Activated CD8-positive, alpha-beta T cell treated with anti-CD3 and anti-CD28 coated beads for 36 hours (primary cell): ENCODE measurements around the gene SCNM1. TPM values are rescaled to one million over a fixed set of nuclear protein-coding genes. Genes with fewer than 3 reads are reported as not detected.
"Not testable (repeated sequence)": the region's sequence is repeated elsewhere in the genome, so short reads cannot be mapped to it uniquely, and the experiment has no call there.

Experiments used
- ATAC-seq: fragments of 200-7000 bp; cut with Tn5 transposase; one replicate; pipeline ENCODE4 v1.10.0; 2021; ENCODE audit warnings: mild to moderate bottlenecking, moderate library complexity
- CTCF ChIA-PET: fragments of 350-600 bp; sonication (Branson Sonifier 250); formaldehyde crosslinking; loops from one replicate; lab custom pipeline; 2021; ENCODE audit warnings: antibody characterized with exemption; lab: Charles Lee
- POLR2A ChIA-PET: fragments of 350-600 bp; sonication (Branson Sonifier 250); formaldehyde crosslinking; loops from one replicate; lab custom pipeline; 2021; ENCODE audit warnings: antibody characterized with exemption; lab: Charles Lee
- DNase-seq: peaks from one replicate; pipeline ENCODE4 v3.0.0-alpha.2; 2020
- H3K27ac Mint-ChIP-seq: one replicate; pipeline ENCODE4 v1.8.0; 2021; ENCODE audit warnings: mild to moderate bottlenecking, mixed read lengths
- H3K27me3 Mint-ChIP-seq: one replicate; pipeline ENCODE4 v1.8.0; 2021; ENCODE audit warnings: mixed read lengths
- H3K36me3 Mint-ChIP-seq: one replicate; pipeline ENCODE4 v1.8.0; 2021; ENCODE audit warnings: low read depth, mixed read lengths
- H3K4me1 Mint-ChIP-seq: one replicate; pipeline ENCODE4 v1.8.0; 2021; ENCODE audit warnings: low read depth, mixed read lengths
- H3K4me3 Mint-ChIP-seq: one replicate; pipeline ENCODE4 v1.8.0; 2021; ENCODE audit warnings: mild to moderate bottlenecking, moderate library complexity, mixed read lengths
- H3K9me3 Mint-ChIP-seq: one replicate; pipeline ENCODE4 v1.8.0; 2021; ENCODE audit warnings: mixed read lengths
- intact Hi-C: fragments of 100-400 bp; cut with micrococcal nuclease; formaldehyde crosslinking; loops from one replicate; pipeline ENCODE4 v1.10.0; 2022
- total RNA-seq, 2 experiments: library from RNA; stranded (reverse); gene quantifications; one replicate each; pipeline ENCODE4 v1.2.3, GENCODE V29; 2021
- TF ChIP-seq, protein P1 (sequence below): fragments of 200-600 bp; IDR thresholded peaks from one replicate; pipeline ENCODE4 v1.8.0; 2022; ENCODE audit warnings: antibody characterized with exemption, mild to moderate bottlenecking

SCNM1 gene
- total RNA-seq, 2 experiments from 2014 or later, result 57.0 to 59.6 TPM

DNA sequence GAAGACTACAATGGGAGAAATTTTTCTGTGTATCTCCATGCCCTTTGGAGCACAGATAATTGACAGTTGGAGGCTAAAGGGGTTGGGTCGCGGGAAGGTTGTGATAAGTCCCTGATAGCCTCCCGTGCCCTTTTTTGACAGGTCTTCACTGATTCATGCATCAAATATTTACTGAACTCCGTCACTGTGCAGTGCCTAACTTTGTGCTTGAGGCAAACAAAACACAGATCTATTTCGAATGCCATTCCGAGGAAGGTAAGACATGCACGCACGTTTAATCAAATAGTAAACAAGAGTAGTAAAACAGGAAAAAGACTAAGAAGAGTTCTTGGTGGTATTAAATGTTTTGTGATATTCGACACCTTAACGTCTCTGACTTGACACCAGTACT lies 31.9 kb downstream of the SCNM1 start:
- no peak for DNase-seq
- CTCF ChIA-PET, result interaction anchor here (1.2 to 1.8 kb wide), 2 partner anchors 57 to 143 kb away, joined by 3 to 4 read pairs; partner anchors contain the start of gene PSMD4

DNA sequence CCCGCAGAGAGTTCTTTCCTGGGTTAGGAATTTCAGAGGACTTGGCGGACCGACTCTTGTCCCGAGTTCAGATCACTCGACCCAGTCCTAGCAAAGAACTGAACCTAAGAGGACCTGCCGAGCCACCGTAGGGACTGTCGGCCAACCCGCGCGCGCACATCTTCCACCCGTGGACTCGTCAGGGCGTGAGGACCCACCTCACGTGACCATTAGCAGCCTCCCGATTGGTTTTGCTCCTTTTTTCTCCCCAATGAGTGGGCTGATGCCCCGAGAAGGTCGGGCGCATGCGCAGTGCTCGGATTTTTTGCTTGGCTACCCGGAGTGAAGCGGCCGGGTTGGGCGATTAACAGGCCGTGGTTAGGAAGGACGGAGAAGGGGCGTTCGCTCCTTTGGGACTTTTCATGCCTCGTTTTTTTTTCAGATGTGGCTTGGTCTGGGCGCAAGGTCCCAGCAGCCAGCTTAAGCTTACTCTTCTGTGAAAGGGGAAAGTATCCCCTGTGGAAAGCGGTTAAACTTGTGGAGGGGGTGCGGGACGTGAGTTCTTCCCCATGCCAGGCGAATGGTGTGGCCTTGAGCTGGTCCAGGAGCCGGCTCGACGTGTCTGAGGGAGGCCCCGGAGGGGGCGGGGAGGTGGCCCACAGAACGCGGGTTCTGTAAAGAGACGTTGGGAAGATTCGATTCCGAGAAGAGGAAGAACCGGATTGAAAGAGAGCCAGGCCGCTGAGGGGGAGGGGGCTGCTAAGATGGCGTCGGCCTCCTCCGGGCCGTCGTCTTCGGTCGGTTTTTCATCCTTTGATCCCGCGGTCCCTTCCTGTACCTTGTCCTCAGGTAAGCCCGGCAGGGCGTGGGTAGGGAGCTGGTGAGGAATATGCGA lies 32.5 kb downstream of the SCNM1 start, which contains the start of gene PIP5K1A:
TSS of gene PIP5K1A (plus strand) at position 299 of the 874 bp plus-strand sequence. CDS start at position 744, 445 bp downstream.
- DNase-seq, result peak; percentile 99
- no peaks in the 10 kb centered on the region for H3K9me3 Mint-ChIP-seq

More for the DNA sequence above, 31.9 kb downstream of the SCNM1 start:
- Mint-ChIP-seq H3K36me3 (peaks cover 28% of the 10 kb centered on the region), H3K27ac (peak overlapping the region; percentile 98), H3K4me3 (peak overlapping the region; percentile 98), H3K27me3 (no peaks in the 10 kb centered on the region), H3K9me3 (no peaks in the 10 kb centered on the region), H3K4me1 (peaks cover 31% of the 10 kb centered on the region)
- no peak for ATAC-seq
- POLR2A ChIA-PET, result no interaction called here
- TF ChIP-seq, protein P1, sequence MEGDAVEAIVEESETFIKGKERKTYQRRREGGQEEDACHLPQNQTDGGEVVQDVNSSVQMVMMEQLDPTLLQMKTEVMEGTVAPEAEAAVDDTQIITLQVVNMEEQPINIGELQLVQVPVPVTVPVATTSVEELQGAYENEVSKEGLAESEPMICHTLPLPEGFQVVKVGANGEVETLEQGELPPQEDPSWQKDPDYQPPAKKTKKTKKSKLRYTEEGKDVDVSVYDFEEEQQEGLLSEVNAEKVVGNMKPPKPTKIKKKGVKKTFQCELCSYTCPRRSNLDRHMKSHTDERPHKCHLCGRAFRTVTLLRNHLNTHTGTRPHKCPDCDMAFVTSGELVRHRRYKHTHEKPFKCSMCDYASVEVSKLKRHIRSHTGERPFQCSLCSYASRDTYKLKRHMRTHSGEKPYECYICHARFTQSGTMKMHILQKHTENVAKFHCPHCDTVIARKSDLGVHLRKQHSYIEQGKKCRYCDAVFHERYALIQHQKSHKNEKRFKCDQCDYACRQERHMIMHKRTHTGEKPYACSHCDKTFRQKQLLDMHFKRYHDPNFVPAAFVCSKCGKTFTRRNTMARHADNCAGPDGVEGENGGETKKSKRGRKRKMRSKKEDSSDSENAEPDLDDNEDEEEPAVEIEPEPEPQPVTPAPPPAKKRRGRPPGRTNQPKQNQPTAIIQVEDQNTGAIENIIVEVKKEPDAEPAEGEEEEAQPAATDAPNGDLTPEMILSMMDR, result no peak
- intact Hi-C loops, result loop anchor here (5.0 kb wide), 2 partner anchors 54 to 144 kb away; partner anchors contain the start of gene PSMD4

DNA sequence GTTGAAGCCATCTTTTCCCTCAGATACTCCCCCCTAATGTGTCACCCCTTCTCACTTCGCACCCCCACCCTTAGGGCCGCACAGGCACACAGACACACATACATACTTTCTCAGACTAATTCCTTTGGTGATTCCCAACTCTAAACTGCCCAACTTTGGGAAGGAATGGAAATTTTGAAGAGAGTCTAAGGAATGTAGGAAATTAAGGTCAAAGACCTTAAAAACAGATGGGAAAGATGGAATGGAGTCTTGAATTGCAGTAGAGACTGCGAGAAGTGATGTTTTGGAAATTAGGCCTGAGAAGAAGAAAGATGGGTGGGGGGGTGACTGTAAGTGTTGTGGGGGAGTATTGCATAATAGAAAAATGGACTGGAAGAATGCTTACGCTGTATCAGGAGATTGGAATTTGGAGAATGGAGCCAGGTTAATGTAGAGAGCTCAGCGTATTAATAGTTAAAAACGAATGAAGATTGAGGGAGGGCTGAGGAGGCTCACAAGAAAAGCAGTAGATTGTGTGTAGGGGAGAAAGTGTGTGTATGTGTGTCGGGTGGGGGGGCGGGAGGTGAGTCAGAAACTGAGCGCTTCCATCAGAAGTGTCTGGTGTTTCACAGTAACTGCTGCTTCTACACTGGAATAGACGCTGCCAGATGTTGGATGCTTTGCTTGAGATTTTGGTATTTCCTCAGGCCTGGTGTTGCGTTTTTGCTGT lies 34.1 kb downstream of the SCNM1 start:
- peaks cover 31% of the 10 kb centered on the region for H3K36me3 Mint-ChIP-seq
- CTCF ChIA-PET, result interaction anchor here (1.3 to 3.9 kb wide), 4 partner anchors 52 to 100 kb away, joined by 4 to 16 read pairs (median 6); partner anchors contain the start of gene PSMD4
- H3K27me3 Mint-ChIP-seq, result no peaks in the 10 kb centered on the region
- TF ChIP-seq, protein P1, result no peak
- H3K4me3 Mint-ChIP-seq, result peak overlapping the region; percentile 98
- H3K27ac Mint-ChIP-seq, result peak overlapping the region; percentile 98
- intact Hi-C loops, result loop anchor here (5.0 kb wide), 2 partner anchors 52 to 142 kb away; partner anchors contain the start of gene PSMD4
- POLR2A ChIA-PET, result interaction anchor here (1.1 to 1.8 kb wide), 4 partner anchors 20 to 130 kb away, joined by 3 to 7 read pairs (median 6); partner anchors contain the start of genes GABPB2 and PSMD4
- no peaks in the 10 kb centered on the region for H3K9me3 Mint-ChIP-seq
- ATAC-seq (peak; percentile 15), DNase-seq (peak; percentile 41)
- H3K4me1 Mint-ChIP-seq, result peaks cover 42% of the 10 kb centered on the region

More for the DNA sequence above, 32.5 kb downstream of the SCNM1 start, which contains the start of gene PIP5K1A:
- ChIA-PET POLR2A (interaction anchor here (0.6 to 1.8 kb wide), 10 partner anchors 9 to 128 kb away, joined by 3 to 11 read pairs (median 5); partner anchors contain the start of genes GABPB2, LYSMD1, PSMD4 and SCNM1), CTCF (interaction anchor here (0.8 to 1.8 kb wide), 4 partner anchors 41 to 99 kb away, joined by 3 to 8 read pairs (median 4); partner anchors contain the start of gene PSMD4)
- TF ChIP-seq, protein P1, result no peak
- H3K4me1 Mint-ChIP-seq, result peaks cover 33% of the 10 kb centered on the region
- peak within 1 kb of the TSS; percentile 98 for H3K27ac Mint-ChIP-seq
- H3K36me3 Mint-ChIP-seq, result peaks cover 29% of the 10 kb centered on the region
- intact Hi-C loops, result loop anchor here (5.0 kb wide), 2 partner anchors 54 to 144 kb away; partner anchors contain the start of gene PSMD4
- peak; percentile 86 for ATAC-seq
- no peaks in the 10 kb centered on the region for H3K27me3 Mint-ChIP-seq
- H3K4me3 Mint-ChIP-seq, result peak within 1 kb of the TSS; percentile 98

DNA sequence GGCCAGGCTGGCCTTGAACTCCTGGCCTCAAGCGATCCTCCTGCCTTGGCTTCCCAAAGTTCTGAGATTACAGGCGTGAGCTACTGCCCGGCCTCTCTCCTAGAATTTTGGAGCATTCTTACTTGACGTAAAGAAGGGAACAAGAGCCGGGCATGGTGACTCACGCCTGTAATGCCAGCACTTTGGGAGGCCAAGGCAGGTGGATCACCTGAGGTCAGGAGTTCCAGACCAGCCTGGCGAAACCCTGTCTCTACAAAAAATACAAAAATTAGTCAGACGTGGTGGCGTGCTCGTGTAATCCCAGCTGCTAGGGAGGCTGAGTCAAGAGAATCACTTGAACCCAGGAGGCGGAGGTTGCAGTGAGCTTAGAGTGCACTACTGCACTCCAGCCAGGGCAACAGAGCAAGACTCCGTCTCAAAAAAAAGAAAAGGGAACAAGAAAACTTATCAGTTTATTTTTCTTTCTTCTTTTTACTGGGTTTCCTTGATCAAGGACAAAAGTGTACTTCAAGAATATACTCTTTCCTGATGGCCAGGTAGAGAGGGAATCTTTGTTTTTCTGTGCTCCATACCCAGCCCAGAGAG lies 39.5 kb downstream of the SCNM1 start:
- POLR2A ChIA-PET, H3K4me3 Mint-ChIP-seq, H3K27ac Mint-ChIP-seq, DNase-seq, H3K9me3 Mint-ChIP-seq, intact Hi-C loops, H3K27me3 Mint-ChIP-seq, ATAC-seq: not testable (repeated sequence)
- CTCF ChIA-PET, result interaction anchor here (1.0 to 1.3 kb wide), 2 partner anchors 46 to 135 kb away, joined by 3 read pairs; no protein-coding TSS in a partner anchor
- Mint-ChIP-seq H3K4me1 (peaks cover 26% of the 10 kb centered on the region), H3K36me3 (peaks cover 33% of the 10 kb centered on the region)
